H9 (cell line): ENCODE results near the gene BCL11B. TPM values are rescaled to one million over a fixed set of nuclear protein-coding genes. Genes with fewer than 3 reads are reported as not detected.
A peak's percentile ranks its signal among the peaks of the same experiment; 100 is the strongest.

Experiments used
- DNase-seq: peaks from one replicate; pipeline ENCODE4 v3.0.0-alpha.2; 2017
- H2AFZ ChIP-seq: one replicate; pipeline ENCODE4 v1.6.1; 2013; ENCODE audit warnings: mild to moderate bottlenecking, low read length, control low read depth, moderate library complexity
- H2AK5ac ChIP-seq: 2 replicates; pipeline ENCODE4 v1.6.1; 2013; ENCODE audit warnings: low read length, control low read depth, mixed read lengths; ENCODE audit not compliant: insufficient read length
- H2BK120ac ChIP-seq: one replicate; pipeline ENCODE4 v1.6.1; 2013; ENCODE audit warnings: low read depth, mild to moderate bottlenecking, low read length, control low read depth, inconsistent platforms; ENCODE audit not compliant: poor library complexity, severe bottlenecking
- H2BK12ac ChIP-seq: 2 replicates; pipeline ENCODE4 v1.6.1; 2013; ENCODE audit warnings: low read length, control low read depth, mixed read lengths, low read depth; ENCODE audit not compliant: insufficient read length
- H2BK15ac ChIP-seq: 2 replicates; pipeline ENCODE4 v1.6.1; 2013; ENCODE audit warnings: low read depth, low read length, control low read depth
- H2BK20ac ChIP-seq: one replicate; pipeline ENCODE4 v1.6.1; 2013; ENCODE audit warnings: low read depth, mild to moderate bottlenecking, low read length, control low read depth, inconsistent platforms; ENCODE audit not compliant: poor library complexity, severe bottlenecking
- H2BK5ac ChIP-seq: 2 replicates; pipeline ENCODE4 v1.6.1; 2013; ENCODE audit warnings: low read length, control low read depth, mixed read lengths; ENCODE audit not compliant: insufficient read length
- H3K14ac ChIP-seq: 2 replicates; pipeline ENCODE4 v1.6.1; 2013; ENCODE audit warnings: low read length, control low read depth; ENCODE audit not compliant: insufficient read depth
- H3K18ac ChIP-seq: 2 replicates; pipeline ENCODE4 v1.6.1; 2013; ENCODE audit warnings: low read depth, mild to moderate bottlenecking, mixed read lengths, low read length, control low read depth; ENCODE audit not compliant: insufficient read length
- H3K23ac ChIP-seq: 2 replicates; pipeline ENCODE4 v1.6.1; 2013; ENCODE audit warnings: low read length, control low read depth, mixed read lengths, low read depth; ENCODE audit not compliant: insufficient read length
- H3K23me2 ChIP-seq: 2 replicates; pipeline ENCODE4 v1.6.1; 2013; ENCODE audit warnings: low read depth, mild to moderate bottlenecking, mixed read lengths, low read length, control low read depth; ENCODE audit not compliant: insufficient read length, poor library complexity, severe bottlenecking
- H3K27ac ChIP-seq: 2 replicates; pipeline ENCODE4 v1.5.1; 2013; ENCODE audit warnings: low read length, control low read depth, mixed read lengths, low read depth; ENCODE audit not compliant: insufficient read length
- H3K27me3 ChIP-seq: 2 replicates; pipeline ENCODE4 v1.6.1; 2013; ENCODE audit warnings: low read length, control low read depth, inconsistent platforms; ENCODE audit not compliant: insufficient read depth
- H3K4ac ChIP-seq: 2 replicates; pipeline ENCODE4 v1.6.1; 2013; ENCODE audit warnings: low read depth, mild to moderate bottlenecking, control low read depth, inconsistent platforms, low read length, moderate library complexity
- H3K4me1 ChIP-seq: 2 replicates; pipeline ENCODE4 v1.6.1; 2013; ENCODE audit warnings: low read length, control low read depth, inconsistent platforms; ENCODE audit not compliant: insufficient read depth
- H3K4me2 ChIP-seq: 2 replicates; pipeline ENCODE4 v1.6.1; 2013; ENCODE audit warnings: low read length, control low read depth, mixed read lengths; ENCODE audit not compliant: insufficient read length, insufficient read depth
- H3K56ac ChIP-seq: 2 replicates; pipeline ENCODE4 v1.6.1; 2013; ENCODE audit warnings: low read depth, mild to moderate bottlenecking, mixed read lengths, low read length, control low read depth; ENCODE audit not compliant: insufficient read length
- H3K79me1 ChIP-seq: 2 replicates; pipeline ENCODE4 v1.6.1; 2013; ENCODE audit warnings: low read depth, mild to moderate bottlenecking, moderate library complexity, low read length, control low read depth, inconsistent platforms; ENCODE audit not compliant: insufficient read depth, poor library complexity, severe bottlenecking
- H3K79me2 ChIP-seq: 2 replicates; pipeline ENCODE4 v1.6.1; 2013; ENCODE audit warnings: low read length, control low read depth, inconsistent platforms; ENCODE audit not compliant: insufficient read depth
- H3K9ac ChIP-seq: 2 replicates; pipeline ENCODE4 v1.6.1; 2013; ENCODE audit warnings: low read length, control low read depth, mixed read lengths; ENCODE audit not compliant: insufficient read length; ENCODE audit errors: extremely low read depth
- H3K9me3 ChIP-seq: one replicate; pipeline ENCODE4 v1.6.1; 2013; ENCODE audit warnings: low read depth, low read length, inconsistent platforms; ENCODE audit not compliant: control insufficient read depth
- H3T11ph ChIP-seq: one replicate; pipeline ENCODE4 v1.6.1; 2013; ENCODE audit warnings: mild to moderate bottlenecking, low read length, control low read depth, inconsistent platforms
- H4K20me1 ChIP-seq: one replicate; pipeline ENCODE4 v1.6.1; 2013; ENCODE audit not compliant: control insufficient read depth, insufficient read length, insufficient read depth
- H4K5ac ChIP-seq: 2 replicates; pipeline ENCODE4 v1.6.1; 2013; ENCODE audit warnings: low read depth, mild to moderate bottlenecking, mixed read lengths, low read length, control low read depth; ENCODE audit not compliant: insufficient read length
- H4K8ac ChIP-seq: replicated peaks from 2 replicates; pipeline ENCODE4 v1.6.1; 2013; ENCODE audit warnings: low read length, control low read depth, mixed read lengths, low read depth; ENCODE audit not compliant: insufficient read length
- H4K91ac ChIP-seq: 2 replicates; pipeline ENCODE4 v1.6.1; 2013; ENCODE audit warnings: low read depth, mild to moderate bottlenecking, moderate library complexity, mixed read lengths, low read length, control low read depth; ENCODE audit not compliant: insufficient read length
- H3K27ac Mint-ChIP-seq, 3 experiments: 2 replicates in 2 of 3; 3 replicates in 1 of 3; pipeline ENCODE4 v1.8.0; 2020 to 2021; ENCODE audit warnings: mixed read lengths in 3 of 3, mild to moderate bottlenecking in 1 of 3, moderate library complexity in 1 of 3
- H3K27me3 Mint-ChIP-seq: 2 replicates; pipeline ENCODE4 v1.8.0; 2021; ENCODE audit warnings: low read depth, mild to moderate bottlenecking, moderate library complexity, mixed read lengths
- H3K36me3 Mint-ChIP-seq, 3 experiments: 2 replicates in 2 of 3; 3 replicates in 1 of 3; pipeline ENCODE4 v1.8.0; 2020 to 2021; ENCODE audit warnings: low read depth in 3 of 3, mixed read lengths in 3 of 3; ENCODE audit not compliant: insufficient read depth in 1 of 3
- H3K4me1 Mint-ChIP-seq, 2 experiments: 2 replicates each; pipeline ENCODE4 v1.8.0; 2020; ENCODE audit warnings: mixed read lengths in 2 of 2
- H3K4me3 Mint-ChIP-seq, 2 experiments: 2 replicates in 1 of 2; 3 replicates in 1 of 2; pipeline ENCODE4 v1.8.0; 2020 to 2021; ENCODE audit warnings: mild to moderate bottlenecking in 2 of 2, mixed read lengths in 2 of 2, moderate library complexity in 1 of 2
- H3K9me3 Mint-ChIP-seq, 2 experiments: 2 replicates in 1 of 2; 3 replicates in 1 of 2; pipeline ENCODE4 v1.8.0; 2020; ENCODE audit warnings: mild to moderate bottlenecking in 2 of 2, mixed read lengths in 2 of 2, moderate library complexity in 1 of 2
- CTCF ChIP-seq: fragments of 200-600 bp; sonication (generic); conservative IDR thresholded peaks from 3 replicates; pipeline ENCODE4 v1.8.0; 2021; ENCODE audit warnings: antibody characterized with exemption, mild to moderate bottlenecking
- WGBS: extraction: QIAGEN DNeasy Blood & Tissue Kit; methylation state at CpG from one replicate; pipeline ENCODE4 v1.1.7; 2013; ENCODE audit warnings: missing lambda C conversion rate, low lambda C conversion rate, mixed read lengths; ENCODE audit not compliant: insufficient read length; ENCODE audit errors: extremely low coverage; 5-methylcytosine and 5-hydroxymethylcytosine counted together
- total RNA-seq: library from RNA; stranded (reverse); gene quantifications from 2 replicates; pipeline ENCODE4 v1.2.1, GENCODE V29; 2021

The BCL11B gene
- total RNA-seq, 1 experiment from 2014 or later: 4.9 TPM

- Histone ChIP-seq H3K4ac (no peak overlapping the region), H4K8ac (no peak overlapping the region), H3K4me2 (no peak overlapping the region), H3K9me3 (no peaks in the 10 kb centered on the region), H3K27ac (no peak overlapping the region), H3K23me2 (no peaks in the 10 kb centered on the region), H3K23ac (no peak overlapping the region), H2AK5ac (no peak overlapping the region), H3K79me1 (no peaks in the 10 kb centered on the region), H2BK20ac (no peak overlapping the region), H2BK5ac (no peak overlapping the region), H3K56ac (no peak overlapping the region), H4K20me1 (no peaks in the 10 kb centered on the region), H3T11ph (no peak overlapping the region), H3K14ac (no peak overlapping the region), H3K18ac (no peak overlapping the region), H2BK12ac (no peak overlapping the region), H3K79me2 (no peaks in the 10 kb centered on the region), H4K5ac (no peak overlapping the region), H2BK120ac (no peak overlapping the region), H3K4me1 (no peaks in the 10 kb centered on the region), H3K27me3 (no peaks in the 10 kb centered on the region), H4K91ac (no peak overlapping the region), H3K9ac (no peak overlapping the region), H2BK15ac (no peak overlapping the region), H2AFZ (no peak overlapping the region)
- H3K4me3 Mint-ChIP-seq: no peak overlapping the region
- no peaks in the 10 kb centered on the region for H3K9me3 Mint-ChIP-seq
- DNase-seq: no peak
- H3K36me3 Mint-ChIP-seq: no peaks in the 10 kb centered on the region
- peak overlapping the region in 1 of 3 experiments; percentile 49; a peak in 2 of 7 replicates for H3K27ac Mint-ChIP-seq
- peaks cover 27 to 30% of the 10 kb centered on the region in 2 experiments for H3K4me1 Mint-ChIP-seq
- TF ChIP-seq CTCF: no peak
- no peaks in the 10 kb centered on the region; the same call in none of the 2 replicates for H3K27me3 Mint-ChIP-seq
- WGBS: no CpG with 5 or more reads among the region's 15 CpGs
These were observed 142.0 kb downstream of the BCL11B start for GRCh38 chr14:99129998-99130397.
